ENCODE measurements around the gene MACF1.

Gene MACF1

GRCh38 chr1:39261712-39262221 is 57.3 kb downstream of the MACF1 start:
- DNase-seq (ENCODE audit: low read depth) = no peak

GRCh38 chr1:39262802-39263201 is 58.3 kb downstream of the MACF1 start:
- no peak for DNase-seq (ENCODE audit: low read depth)

- DNase-seq (ENCODE audit: low read depth) = no peak
Observed at GRCh38 chr1:39266269-39266668, 61.8 kb downstream of the MACF1 start.

- DNase-seq (ENCODE audit: low read depth) = no peak
Observed at GRCh38 chr1:39266792-39267191, 62.3 kb downstream of the MACF1 start.

GRCh38 chr1:39268112-39268581 is 63.7 kb downstream of the MACF1 start:
- DNase-seq (ENCODE audit: low read depth) = no peak

GRCh38 chr1:39268906-39269305 is 64.4 kb downstream of the MACF1 start:
- no peak for DNase-seq (ENCODE audit: low read depth)

GRCh38 chr1:39269349-39269748 is 64.9 kb downstream of the MACF1 start:
- no peak for DNase-seq (ENCODE audit: low read depth)

GRCh38 chr1:39269791-39270342 is 65.4 kb downstream of the MACF1 start:
- no peak for DNase-seq (ENCODE audit: low read depth)

- DNase-seq (ENCODE audit: low read depth) = no peak
Observed at GRCh38 chr1:39270368-39270767, 65.9 kb downstream of the MACF1 start.

GRCh38 chr1:39272027-39272797 is 67.7 kb downstream of the MACF1 start:
- no peak for DNase-seq (ENCODE audit: low read depth)

GRCh38 chr1:39272798-39273469 is 68.4 kb downstream of the MACF1 start:
- no peak for DNase-seq (ENCODE audit: low read depth)

GRCh38 chr1:39275836-39276507 is 71.5 kb downstream of the MACF1 start:
- no peak for DNase-seq (ENCODE audit: low read depth)

GRCh38 chr1:39277879-39278278 is 73.4 kb downstream of the MACF1 start:
- no peak for DNase-seq (ENCODE audit: low read depth)

GRCh38 chr1:39282537-39283216 is 78.2 kb downstream of the MACF1 start:
- DNase-seq (ENCODE audit: low read depth) = no peak

GRCh38 chr1:39283858-39284257 is 79.4 kb downstream of the MACF1 start:
- no peak for DNase-seq (ENCODE audit: low read depth)

- DNase-seq (ENCODE audit: low read depth) = no peak
Observed at GRCh38 chr1:39287541-39287940, 83.0 kb downstream of the MACF1 start.

GRCh38 chr1:39288735-39289465 is 84.4 kb downstream of the MACF1 start:
- DNase-seq (ENCODE audit: low read depth) = no peak

- DNase-seq (ENCODE audit: low read depth) = no peak
Observed at GRCh38 chr1:39292401-39292800, 87.9 kb downstream of the MACF1 start.

- DNase-seq (ENCODE audit: low read depth) = no peak
Observed at GRCh38 chr1:39293375-39294070, 89.0 kb downstream of the MACF1 start.

- DNase-seq (ENCODE audit: low read depth) = no peak
Observed at GRCh38 chr1:39294531-39294930, 90.0 kb downstream of the MACF1 start.

GRCh38 chr1:39295901-39296300 is 91.4 kb downstream of the MACF1 start:
- no peak for DNase-seq (ENCODE audit: low read depth)
